Stimulated activated CD8-positive, alpha-beta memory T cell treated with anti-CD3 and anti-CD28 coated beads, Interleukin-2, amount 100 ng/mL, for 48 hours (primary cell): Measurements from ENCODE around the gene INTS12.
"Not testable (repeated sequence)": the region's sequence is repeated elsewhere in the genome, so short reads cannot be mapped to it uniquely, and the experiment has no call there.

ENCODE experiments used
- DNase-seq, 2 donors: peaks; one replicate each; pipeline ENCODE4 v3.0.0-alpha.2; 2020; ENCODE audit warnings: low read depth in 2 of 2

Gene INTS12, protein sequence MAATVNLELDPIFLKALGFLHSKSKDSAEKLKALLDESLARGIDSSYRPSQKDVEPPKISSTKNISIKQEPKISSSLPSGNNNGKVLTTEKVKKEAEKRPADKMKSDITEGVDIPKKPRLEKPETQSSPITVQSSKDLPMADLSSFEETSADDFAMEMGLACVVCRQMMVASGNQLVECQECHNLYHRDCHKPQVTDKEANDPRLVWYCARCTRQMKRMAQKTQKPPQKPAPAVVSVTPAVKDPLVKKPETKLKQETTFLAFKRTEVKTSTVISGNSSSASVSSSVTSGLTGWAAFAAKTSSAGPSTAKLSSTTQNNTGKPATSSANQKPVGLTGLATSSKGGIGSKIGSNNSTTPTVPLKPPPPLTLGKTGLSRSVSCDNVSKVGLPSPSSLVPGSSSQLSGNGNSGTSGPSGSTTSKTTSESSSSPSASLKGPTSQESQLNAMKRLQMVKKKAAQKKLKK

DNA sequence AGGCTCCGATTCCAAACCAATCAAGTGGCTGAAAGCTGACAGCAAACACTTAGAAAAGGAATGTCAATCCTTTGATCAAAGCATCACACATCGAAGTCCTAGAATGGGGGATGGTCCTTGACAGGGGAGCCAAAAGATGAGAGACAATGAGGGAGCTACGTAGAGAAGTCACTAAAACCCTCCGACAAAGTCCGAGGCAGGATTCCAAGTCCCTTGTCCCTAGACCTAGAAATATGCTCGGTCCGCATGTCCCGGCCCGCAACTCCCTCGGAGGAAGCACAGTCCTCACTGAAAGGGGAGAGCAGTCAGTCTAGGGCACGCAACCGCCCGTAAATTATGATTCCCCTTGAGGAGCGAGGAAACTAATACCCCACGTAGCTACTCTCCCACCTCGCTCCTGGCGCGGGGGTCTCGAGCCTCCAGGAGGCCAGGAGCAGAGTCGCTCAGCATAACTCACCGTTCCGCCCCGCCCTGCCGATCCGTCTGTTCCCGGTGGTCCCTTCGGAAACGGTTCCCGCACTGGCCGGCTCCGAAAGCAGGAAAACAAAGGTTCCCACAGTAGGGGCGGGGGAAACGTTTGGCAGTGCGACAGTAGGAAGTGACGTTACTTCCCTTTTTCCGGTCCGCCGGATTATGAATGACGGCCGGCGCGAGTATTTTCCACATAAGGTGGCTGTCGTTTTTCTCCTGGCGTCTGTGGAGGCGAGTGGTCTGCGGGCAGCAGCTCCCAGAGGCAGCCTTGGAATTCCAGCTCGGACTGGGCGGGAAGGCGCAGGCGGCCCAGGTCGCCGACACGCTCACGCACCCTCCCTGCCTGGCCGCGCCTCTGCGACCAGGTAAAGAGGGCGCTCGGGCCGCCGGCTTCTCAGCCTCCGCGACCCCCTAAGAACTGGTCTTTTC is at the start of gene INTS12, which contains the start of gene GSTCD:
Gene INTS12 (minus strand): TSS at position 509 of the 900 bp plus-strand sequence. CDS start 8,684 bp downstream, outside the sequence.
Gene GSTCD (plus strand): TSS at position 604 of the 900 bp plus-strand sequence. CDS start 8,830 bp downstream, outside the sequence.
- peak; percentile 74 to 88 for DNase-seq

DNA sequence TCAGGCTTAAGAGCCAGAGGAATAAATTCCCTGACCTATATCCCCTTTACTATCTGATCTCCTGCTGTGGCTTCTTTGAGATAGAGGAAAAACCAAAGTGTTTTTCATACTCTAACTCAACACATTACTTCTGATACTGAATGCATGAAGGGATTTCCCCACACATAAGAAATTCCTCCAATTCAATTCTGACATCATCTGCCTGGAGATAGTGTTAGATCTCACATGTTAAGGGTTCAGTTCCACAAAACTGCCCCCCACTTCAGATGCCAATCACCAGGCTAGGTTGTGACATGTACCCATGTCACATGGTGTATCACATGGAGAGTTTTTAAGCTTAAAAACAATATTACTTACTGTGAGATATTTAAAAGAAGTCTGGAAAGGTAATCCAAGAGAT is 46.9 kb upstream of the INTS12 start:
- no peak for DNase-seq

DNA sequence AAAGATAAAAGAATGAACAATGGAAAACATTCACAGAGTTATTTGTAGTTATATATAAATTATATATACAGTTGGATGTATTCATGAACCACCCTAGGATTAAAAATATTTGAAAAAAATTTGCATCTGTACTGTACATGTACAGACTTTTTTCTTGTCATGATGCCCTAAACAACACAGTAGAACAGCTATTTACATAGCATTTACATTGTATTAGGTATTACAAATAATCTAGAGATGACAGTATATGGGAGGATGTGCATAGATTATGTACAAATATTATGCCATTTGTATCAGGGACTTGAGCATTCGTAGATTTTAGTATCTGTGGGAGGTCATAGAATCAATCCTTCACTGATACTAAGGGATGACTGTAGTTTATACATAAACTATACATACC is 44.9 kb upstream of the INTS12 start:
- DNase-seq: no peak

DNA sequence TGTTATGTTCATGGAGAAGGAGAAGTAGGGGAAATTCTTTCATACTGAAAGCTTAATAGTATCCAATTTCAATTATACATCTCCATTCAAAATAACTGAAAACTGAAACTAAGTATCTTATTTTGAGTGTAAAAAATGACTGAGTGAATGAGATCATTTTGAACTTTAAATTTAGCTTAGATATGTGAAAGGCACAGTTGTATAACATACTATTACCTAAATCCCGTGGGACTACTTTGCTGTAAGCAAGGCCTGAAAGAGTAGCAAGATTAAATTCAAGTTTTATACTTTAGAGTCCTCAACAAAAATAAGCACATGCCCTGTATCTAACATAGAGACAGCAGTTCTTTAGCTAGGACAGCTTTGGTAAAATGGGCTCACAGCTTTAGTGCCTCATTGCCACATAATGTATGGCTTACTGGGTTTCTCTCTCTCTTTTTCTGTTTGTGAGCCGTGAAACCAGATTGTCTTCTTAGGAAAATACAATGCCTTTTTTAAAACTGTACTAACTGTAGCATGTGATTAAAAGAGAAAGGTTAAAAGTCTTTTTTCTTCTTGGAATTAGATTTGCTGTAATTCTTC is 43.3 kb upstream of the INTS12 start:
- no peak for DNase-seq

DNA sequence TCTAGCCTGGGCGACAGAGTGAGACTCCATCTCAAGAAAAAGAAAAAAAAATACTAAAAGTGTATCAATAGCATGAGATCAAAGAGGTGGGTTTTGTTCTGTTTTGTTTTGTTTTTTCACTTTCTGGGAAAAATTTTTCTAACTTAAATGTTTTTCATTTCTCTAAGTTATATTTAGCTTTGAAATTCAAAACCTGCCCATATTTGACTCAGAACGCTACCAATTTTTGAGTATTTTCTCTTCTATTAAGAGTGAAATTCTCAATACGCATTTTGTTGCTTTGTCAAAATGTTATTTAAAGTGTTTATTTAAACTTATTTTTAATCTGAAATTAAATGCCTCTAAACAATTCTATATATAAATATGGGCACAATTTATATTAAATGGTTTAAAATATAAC is 39.7 kb upstream of the INTS12 start:
- DNase-seq: no peak

DNA sequence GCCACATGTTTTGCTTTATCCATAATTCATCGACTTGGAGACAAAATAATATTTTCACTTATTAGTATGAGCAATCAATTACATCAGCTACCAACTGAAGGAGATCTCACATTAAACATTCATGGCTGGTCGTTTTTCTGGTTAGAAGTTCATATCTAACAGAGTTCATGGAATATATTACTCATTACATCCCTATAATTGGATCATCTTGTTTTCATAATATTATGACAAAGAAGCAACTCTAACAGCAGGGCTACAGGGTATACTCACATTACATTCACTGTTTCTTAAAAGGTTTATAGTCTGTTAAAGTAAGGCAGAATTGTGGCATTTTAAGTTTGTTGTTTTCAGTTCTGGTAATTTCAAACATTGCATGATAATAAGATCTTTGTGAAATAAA is 33.1 kb upstream of the INTS12 start:
- DNase-seq: no peak

DNA sequence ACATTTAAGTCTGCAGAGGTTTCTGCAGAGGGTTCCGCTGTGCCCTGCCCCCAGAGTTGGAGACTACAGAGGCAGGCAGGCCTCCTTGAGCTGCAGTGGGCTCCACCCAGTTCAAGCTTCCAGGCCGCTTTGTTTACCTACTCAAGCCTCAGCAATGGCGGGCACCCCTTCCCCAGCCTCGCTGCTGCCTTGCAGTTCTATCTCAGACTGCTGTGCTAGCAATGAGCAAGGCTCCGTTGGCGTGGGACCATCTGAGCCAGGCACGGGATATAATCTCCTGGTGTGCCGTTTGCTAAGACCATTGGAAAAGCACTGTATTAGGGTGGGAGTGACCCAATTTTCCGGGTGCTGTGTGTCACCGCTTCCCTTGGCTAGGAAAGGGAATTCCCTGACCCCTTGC is 26.7 kb upstream of the INTS12 start:
- not testable (repeated sequence) for DNase-seq

DNA sequence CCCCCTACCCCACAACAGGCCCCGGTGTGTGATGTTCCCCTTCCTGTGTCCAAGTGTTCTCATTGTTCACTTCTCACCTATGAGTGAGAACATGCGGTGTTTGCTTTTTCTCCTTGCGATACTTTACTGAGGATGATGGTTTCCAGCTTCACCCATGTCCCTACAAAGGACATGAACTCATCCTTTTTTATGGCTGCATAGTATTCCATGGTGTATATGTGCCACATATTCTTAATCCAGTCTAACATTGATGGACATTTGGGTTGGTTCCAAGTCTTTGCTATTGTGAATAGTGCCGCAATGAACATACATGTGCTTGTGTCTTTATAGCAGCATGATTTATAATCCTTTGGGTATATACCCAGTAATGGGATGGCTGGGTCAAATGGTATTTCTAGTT is 21.4 kb upstream of the INTS12 start:
- not testable (repeated sequence) for DNase-seq

DNA sequence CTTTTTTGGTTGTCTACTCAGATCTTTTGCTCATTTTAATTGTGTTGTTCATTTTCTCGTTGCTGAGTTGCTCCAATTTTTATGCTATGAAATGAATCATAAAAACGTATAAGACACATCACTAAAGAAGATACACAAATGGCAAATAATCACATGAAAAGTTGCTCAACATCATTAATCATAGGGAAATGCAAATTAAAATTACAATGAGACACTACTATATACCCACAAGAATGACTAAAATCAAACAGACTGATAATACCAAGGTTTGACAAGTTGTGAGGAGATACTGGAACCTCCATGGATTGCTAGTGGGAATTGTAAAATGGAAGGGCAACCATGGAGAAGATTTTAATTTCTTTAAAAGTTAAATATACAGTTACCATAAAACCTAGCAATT is 17.1 kb upstream of the INTS12 start:
- DNase-seq: no peak

DNA sequence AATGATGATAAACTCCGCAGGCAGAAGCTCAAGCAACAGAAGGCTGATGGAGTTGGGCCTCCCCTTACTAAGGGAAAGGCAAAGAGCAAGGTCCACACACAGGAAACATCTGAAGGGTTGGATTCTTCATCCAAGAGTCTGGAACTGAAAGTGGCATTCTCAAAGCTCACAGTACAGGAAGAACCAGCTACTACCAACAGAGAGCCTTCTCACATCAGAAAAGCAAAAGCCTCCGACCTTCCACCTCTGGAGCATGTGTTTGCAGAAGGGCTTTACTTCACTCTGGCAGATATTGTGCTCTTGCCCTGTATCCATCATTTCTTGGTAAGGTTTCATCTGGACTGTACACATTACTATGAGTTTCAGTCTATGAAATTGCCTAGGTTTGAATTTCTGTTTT is 10.7 kb upstream of the INTS12 start:
- no peak for DNase-seq

DNA sequence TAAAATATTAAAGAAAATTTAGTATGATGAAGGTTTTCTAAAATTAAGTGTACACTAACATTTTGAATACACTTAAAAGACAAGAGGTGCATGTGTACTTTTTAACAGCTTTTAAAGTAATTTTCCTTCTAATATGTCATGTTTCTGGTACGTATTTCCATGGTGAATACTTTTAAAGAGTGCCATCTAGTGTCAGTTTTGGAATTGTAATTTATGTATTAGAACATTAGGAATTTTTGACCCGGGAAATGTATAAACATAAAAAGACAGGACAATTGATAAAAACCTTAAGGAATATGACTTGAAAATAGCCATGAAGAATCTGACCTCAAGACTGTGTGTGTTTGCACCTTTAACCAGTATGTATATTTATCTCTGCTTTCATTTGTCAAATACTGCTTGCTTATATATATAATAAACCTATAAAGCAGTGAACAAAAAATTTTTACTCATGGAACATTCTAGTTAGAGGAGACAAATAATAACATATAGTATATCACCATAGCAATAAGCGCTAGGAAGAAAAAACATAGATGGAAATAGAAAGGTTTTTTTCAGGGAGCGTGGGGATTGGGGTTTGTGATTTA is 7.3 kb upstream of the INTS12 start:
- DNase-seq: no peak

DNA sequence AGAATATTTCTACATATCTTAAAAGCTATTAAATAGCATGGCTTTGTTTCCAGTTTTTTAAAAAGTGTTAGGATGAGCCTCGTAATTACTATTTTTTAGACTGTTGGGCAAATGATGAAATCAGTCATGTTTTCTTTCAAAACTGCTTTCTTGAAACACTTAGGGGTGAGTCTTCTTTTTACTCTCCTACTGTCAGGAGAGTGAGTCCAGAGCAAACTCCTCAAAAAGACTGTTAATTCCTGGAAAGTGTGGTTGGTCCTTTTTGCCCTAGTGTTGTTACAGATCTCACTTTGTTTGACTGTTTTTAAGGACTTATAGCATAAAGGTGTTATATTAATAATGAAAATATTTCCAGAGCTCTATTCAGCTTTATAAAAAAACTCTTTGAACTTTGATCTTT is 6.4 kb upstream of the INTS12 start:
- no peak for DNase-seq

DNA sequence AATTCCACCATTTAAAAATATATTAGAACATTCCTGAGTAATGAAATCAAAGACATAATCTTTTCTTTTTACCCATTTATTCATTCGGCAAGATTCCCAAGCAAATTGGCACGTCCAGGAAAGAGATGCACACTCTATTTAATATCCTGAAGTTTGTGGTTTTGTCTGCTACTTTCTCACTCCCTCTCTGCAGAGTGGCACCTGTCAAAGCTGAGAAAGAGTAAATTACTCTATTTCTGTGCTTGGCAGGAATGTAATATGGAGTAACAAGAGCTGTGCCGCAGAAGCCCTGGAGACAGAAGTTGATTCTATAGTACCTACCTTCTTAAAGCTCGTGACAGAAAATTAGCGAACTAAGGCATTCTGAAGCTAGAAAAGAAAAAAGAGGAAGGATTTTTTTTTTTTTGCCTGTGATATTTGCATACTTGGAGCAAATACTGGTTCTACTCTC is 5.6 kb upstream of the INTS12 start:
- no peak for DNase-seq

DNA sequence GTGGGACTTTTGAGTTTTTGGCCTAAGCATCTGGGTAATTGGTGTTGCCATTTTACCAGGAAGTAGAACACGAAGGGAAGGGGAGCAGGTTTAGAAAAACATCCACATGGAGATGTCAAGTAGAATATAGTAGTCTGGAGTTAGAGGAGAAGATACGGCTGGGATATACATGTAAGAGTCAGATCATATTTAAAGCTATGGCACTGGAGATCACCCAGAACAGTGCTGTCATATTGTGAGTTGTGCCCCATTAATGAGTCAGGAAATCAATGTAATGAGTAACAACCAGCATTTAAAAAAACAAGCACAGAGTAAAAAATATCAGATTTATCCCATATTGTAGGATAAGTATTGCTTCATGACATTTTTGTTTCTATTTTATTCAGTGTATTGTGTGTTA is 4.3 kb upstream of the INTS12 start:
- DNase-seq: no peak

DNA sequence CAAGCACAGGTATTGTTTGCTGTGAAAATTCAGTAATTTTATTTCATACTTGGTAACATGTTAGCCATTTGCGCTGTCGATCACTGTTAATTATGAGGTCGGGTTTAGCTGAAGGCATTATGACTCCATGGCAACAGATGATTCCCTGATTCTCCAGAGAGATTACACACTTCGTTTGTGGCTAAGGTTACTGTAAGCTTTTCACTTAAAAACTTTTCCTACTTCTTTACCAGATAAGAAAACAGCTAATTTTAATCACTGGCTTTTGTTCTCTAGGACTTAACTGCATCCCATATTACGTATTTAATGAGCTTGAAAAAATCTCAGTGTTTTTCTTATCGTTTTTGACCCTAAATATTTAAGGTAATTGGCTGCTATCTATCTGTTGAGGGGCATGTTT is 2.2 kb upstream of the INTS12 start:
- DNase-seq: no peak

DNA sequence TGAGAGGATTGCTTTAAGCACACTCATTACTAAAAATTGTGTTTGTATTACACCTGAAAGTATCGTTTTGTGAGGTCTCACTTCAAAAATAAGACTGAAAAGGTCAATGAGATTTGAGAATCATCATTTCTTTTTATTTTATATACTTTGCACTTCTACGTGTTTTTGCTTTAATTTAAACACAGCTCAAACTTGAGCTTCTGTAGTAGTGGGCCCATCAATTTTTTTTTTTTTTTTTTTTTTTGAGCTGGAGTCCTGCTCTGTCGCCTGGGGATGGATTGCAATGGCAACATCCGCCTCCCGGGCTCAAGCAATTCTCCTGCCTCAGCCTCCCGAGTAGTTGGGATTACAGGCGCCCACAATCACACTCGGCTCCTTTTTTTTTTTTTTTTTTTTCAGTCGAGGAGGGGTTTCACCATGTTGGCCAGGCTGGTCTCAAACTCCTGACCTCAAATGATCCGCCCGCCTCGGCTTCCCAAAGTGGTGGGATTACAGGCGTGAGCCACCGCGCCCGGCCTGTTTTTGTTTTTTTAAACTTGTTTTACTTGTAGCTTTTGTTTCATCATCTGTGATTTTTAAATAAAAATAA is 1.6 kb upstream of the INTS12 start:
- DNase-seq: no peak

DNA sequence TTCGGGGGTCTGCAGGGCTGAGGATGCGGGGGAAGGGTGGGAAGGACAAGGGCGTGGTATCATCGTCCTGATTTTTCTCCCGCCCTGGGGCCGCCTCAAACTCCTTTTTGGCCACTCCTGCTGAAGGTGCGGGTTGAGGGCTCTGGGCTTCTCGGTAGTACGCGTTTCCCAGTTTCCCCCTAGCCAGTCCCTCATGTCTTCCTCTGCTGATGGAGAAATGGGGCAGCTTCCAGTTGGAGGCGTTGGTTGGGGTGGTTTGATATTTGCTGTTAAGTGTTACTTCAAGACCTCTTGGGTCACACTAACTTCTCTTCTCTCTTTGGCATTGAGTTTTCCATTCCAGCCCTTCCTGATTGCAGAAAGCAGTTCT is 577 bp upstream of the INTS12 start:
- DNase-seq: peak in 1 of 2 donors; percentile 5

DNA sequence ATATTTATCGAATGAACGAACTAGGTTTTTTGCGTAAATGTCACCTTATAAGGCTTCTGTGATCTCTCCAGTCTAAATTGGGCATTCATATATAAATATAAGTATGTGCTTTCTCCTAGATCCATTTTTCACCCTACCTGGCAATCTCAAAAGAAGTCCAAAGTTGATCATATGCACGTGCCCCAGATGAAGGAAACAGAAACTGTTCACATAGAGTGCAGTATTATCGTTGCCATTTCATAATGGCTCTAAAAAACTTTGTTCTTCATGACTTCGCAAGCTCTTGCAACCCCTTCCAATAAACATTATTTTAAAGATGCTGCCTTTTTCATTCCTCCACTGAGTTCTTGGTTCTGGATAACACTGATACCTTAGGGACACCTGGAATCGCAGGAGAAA is 708 bp downstream of the INTS12 start:
- DNase-seq: no peak

DNA sequence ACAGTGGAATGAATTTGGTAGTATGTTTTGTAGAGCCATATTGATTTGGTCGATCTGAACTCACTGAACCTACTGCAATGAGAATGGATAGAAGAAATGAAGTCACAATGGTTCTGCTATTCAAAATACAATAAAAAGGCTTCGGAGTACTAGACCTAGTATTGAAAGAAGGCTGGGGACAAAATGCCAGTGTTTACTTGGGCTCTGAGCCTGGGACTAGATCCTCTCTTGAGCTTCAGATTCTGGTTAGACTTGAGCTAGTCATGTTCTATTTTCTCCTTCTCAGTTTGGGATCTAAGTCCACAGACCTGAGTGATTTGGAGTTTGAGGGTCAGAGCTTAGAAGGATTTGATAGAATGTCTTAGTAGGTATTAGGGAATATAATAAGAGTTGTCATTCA is 9.9 kb downstream of the INTS12 start:
- no peak for DNase-seq

DNA sequence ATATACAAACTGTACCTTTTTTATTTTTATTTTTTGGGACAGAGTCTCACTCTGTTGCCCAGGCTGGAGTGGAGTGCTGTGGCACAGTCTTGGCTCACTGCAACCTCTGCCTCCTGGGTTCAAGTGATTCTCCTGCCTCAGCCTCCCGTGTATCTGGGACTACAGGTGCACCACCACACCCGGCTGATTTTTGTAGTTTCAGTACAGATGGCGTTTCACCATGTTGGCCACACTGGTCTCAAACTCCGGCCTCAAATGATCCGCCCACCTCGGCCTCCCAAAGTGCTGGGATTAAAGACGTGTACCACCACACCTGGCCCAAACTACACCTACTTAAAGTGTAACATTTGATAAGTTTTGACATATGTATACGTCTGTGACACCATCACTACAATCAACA is 12.7 kb downstream of the INTS12 start:
- DNase-seq: not testable (repeated sequence)

DNA sequence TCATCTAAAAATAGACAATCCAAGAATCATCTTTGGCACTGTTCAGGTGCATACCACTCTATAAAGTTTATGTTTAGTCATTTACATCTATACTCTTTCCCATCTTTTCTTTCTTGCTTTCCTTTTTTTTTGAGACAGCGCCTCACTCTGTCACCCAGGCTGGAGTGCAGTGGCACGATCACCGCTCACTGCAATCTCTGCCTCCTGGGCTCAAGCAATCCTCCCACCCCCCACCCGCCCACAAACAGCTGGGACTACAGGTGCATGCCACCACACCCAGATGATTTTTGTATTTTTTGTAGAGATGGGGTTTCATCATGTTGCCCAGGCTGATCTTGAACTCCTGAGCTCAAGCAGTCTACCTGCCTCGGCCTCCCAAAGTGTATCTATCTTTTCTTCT is 13.7 kb downstream of the INTS12 start:
- DNase-seq: not testable (repeated sequence)
